Uterus (tissue), 2 donors: ENCODE data around the gene TSC22D2.

Experiments
- CTCF ChIP-seq, 4 experiments: fragments of 200-600 bp in 2 of 4; fragments of 450-650 bp in 2 of 4; sonication (generic) in 2 of 4; IDR thresholded peaks; one replicate each; pipeline ENCODE4 v1.5.1; 2016 to 2019; ENCODE audit warnings: antibody characterized with exemption in 4 of 4, mild to moderate bottlenecking in 2 of 4, moderate library complexity in 1 of 4
- POLR2A ChIP-seq, 2 donors: fragments of 450-650 bp; IDR thresholded peaks; one replicate each; pipeline ENCODE4 v1.6.1; 2016; ENCODE audit warnings: antibody characterized with exemption in 2 of 2, mild to moderate bottlenecking in 1 of 2, moderate library complexity in 1 of 2

GRCh38 chr3:150370999-150371398 is 37.1 kb upstream of the TSC22D2 start:
- no peak for TF ChIP-seq CTCF (IDR thresholded peaks at IDR 0.05)
- no peak for TF ChIP-seq POLR2A (IDR thresholded peaks at IDR 0.05)
